ENCODE data around the gene CCDC69.

DNA sequence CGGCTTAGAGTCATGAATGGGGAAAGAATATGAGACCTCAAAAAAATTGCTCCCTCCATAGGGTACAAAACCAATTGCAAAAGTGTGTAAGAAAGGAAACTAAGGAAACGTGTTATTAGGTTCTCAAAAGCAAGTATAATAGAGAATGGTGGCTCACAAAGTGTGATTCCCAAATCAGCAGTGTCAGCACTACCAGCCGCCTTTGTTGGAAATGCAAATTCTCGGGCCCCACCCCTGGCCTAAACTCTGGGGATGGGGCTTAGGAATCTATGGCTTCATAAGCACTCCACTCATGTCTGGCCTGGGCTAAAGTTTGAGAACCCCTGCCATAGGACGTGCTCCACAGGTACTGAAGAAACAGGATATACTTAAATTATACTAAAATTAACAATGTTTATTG is 1.6 kb upstream of the CCDC69 start:
- TF ChIP-seq CTCF (IDR thresholded peaks at IDR 0.05) (no peak), POLR2A (IDR thresholded peaks at IDR 0.05) (no peak), EP300 (IDR thresholded peaks at IDR 0.05) (no peak)
